Activated CD4-positive, CD25-positive, alpha-beta regulatory T cell (primary cell): ENCODE measurements around the gene RYK.
"Not testable (repeated sequence)": the region's sequence is repeated elsewhere in the genome, so short reads cannot be mapped to it uniquely, and the experiment has no call there.

Experiments used
- DNase-seq, 4 experiments: peaks; one replicate each; lab custom pipeline; 2025; lab: John Stamatoyannopoulos, UW

Gene RYK

GRCh38 chr3:134250717-134251220, at the start of gene RYK:
TSS of gene RYK (minus strand) at chr3:134250859. CDS start at chr3:134250654, 205 bp downstream.
- DNase-seq = peak; percentile 56 to 61 (median 58)

- DNase-seq = no peak
Observed at GRCh38 chr3:134299888-134300206, 49.2 kb upstream of the RYK start.

- DNase-seq = no peak
Observed at GRCh38 chr3:134299185-134299887, 48.7 kb upstream of the RYK start.

GRCh38 chr3:134298249-134298648, 47.6 kb upstream of the RYK start:
- no peak for DNase-seq

GRCh38 chr3:134296616-134297015, 46.0 kb upstream of the RYK start:
- no peak for DNase-seq

GRCh38 chr3:134295930-134296329, 45.3 kb upstream of the RYK start:
- DNase-seq = no peak

GRCh38 chr3:134294302-134295280, 43.9 kb upstream of the RYK start:
- DNase-seq = peak in 1 of 4 experiments; percentile 3

GRCh38 chr3:134291319-134292254, 40.9 kb upstream of the RYK start:
- DNase-seq = no peak

GRCh38 chr3:134287512-134287911, 36.9 kb upstream of the RYK start:
- no peak for DNase-seq

- DNase-seq = no peak
Observed at GRCh38 chr3:134284438-134284837, 33.8 kb upstream of the RYK start.

GRCh38 chr3:134282659-134283047, 32.0 kb upstream of the RYK start:
- no peak for DNase-seq

- no peak for DNase-seq
Observed at GRCh38 chr3:134281912-134282658, 31.4 kb upstream of the RYK start.

GRCh38 chr3:134279466-134279865, 28.8 kb upstream of the RYK start:
- no peak for DNase-seq

GRCh38 chr3:134277066-134277660, 26.5 kb upstream of the RYK start:
- no peak for DNase-seq

- no peak for DNase-seq
Observed at GRCh38 chr3:134276086-134276485, 25.4 kb upstream of the RYK start.

GRCh38 chr3:134275110-134275509, 24.5 kb upstream of the RYK start:
- DNase-seq = not testable (repeated sequence)

- no peak for DNase-seq
Observed at GRCh38 chr3:134274571-134274970, 23.9 kb upstream of the RYK start.

GRCh38 chr3:134267996-134268395, 17.3 kb upstream of the RYK start:
- no peak for DNase-seq

GRCh38 chr3:134260987-134261386, 10.3 kb upstream of the RYK start:
- no peak for DNase-seq

- DNase-seq = no peak
Observed at GRCh38 chr3:134258761-134259347, 8.2 kb upstream of the RYK start.
